Measurements from ENCODE around the gene FCHSD2.

Gene FCHSD2

DNA sequence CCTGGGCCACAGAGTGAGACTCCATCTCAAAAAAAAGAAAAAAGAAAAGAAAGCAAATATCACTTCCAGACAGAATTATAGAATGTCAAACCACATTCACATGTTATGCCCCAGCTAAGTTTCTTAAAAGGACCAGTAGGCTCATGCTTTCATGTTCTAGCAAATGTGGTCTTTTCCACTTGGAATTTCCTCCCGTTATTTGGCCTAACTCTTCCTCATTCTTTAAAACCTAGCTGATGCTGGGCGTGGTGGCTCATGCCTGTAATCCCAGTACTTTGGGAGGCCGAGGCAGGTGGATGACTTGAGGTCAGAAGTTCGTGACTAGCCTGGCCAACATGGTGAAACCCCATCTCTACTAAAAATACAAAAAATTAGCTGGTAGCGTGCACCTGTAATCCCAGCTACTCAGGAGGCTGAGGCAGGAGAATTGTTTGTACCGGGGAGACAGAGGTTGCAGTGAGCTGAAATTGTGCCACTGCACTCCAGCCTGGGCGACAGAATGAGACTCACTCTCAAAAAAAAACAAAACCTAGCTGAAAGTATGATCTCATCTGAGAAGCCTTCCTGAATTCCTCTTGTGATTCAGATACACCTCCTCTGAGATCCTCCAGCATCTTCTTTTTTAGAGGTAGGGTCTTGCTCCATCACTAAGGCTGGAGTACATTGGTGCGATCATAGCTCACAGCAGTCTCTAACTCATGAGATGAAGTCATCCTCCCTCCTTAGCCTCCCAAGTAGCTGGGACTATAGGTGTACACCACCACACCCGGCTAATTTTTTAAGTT lies 50.4 kb downstream of the FCHSD2 start (continued):
- TF ChIP-seq ZNF571 (tag by site-specific recombination; IDR thresholded peaks at IDR 0.05) (no peak), ZNF76 (tag by site-specific recombination; IDR thresholded peaks at IDR 0.05; ENCODE audit: borderline replicate concordance, low read depth) (no peak)

DNA sequence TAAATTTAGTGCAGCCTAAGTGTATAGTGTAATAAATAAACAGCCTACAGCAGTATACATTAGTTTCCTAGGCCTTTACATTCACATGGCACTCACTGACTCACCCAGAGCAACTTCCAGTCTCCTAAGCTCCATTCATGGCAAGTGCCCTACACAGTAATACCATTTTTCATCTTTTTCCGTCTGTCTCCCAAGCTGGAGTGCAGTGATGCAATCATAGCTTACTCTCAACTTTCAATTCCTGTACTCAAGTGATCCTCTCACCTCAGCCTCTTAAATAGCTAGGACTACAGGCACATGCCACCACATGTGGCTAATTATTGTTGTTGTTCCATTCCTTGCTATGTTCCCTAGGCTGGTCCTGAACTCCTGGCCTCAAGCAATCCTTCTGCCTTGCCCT lies 54.4 kb downstream of the FCHSD2 start:
- POLR2A ChIA-PET, result interaction anchor here (0.7 to 1.0 kb wide), 3 partner anchors 55 to 511 kb away, joined by 3 to 5 read pairs (median 3); no protein-coding TSS in a partner anchor
- H3K4me3 ChIP-seq (ENCODE audit: low read depth, low read length), result no peak overlapping the region
- TF ChIP-seq PRDM1 (tag by site-specific recombination; IDR thresholded peaks at IDR 0.05) (peak; percentile 61), ZNF791 (tag by site-specific recombination; IDR thresholded peaks at IDR 0.05) (no peak), ZNF404 (tag by site-specific recombination; IDR thresholded peaks at IDR 0.05) (no peak), GLIS2 (tag by site-specific recombination; IDR thresholded peaks at IDR 0.05) (no peak), ZNF292 (tag by site-specific recombination; IDR thresholded peaks at IDR 0.05; ENCODE audit: borderline replicate concordance, low read depth) (no peak)
- TF ChIP-seq, protein P1, sequence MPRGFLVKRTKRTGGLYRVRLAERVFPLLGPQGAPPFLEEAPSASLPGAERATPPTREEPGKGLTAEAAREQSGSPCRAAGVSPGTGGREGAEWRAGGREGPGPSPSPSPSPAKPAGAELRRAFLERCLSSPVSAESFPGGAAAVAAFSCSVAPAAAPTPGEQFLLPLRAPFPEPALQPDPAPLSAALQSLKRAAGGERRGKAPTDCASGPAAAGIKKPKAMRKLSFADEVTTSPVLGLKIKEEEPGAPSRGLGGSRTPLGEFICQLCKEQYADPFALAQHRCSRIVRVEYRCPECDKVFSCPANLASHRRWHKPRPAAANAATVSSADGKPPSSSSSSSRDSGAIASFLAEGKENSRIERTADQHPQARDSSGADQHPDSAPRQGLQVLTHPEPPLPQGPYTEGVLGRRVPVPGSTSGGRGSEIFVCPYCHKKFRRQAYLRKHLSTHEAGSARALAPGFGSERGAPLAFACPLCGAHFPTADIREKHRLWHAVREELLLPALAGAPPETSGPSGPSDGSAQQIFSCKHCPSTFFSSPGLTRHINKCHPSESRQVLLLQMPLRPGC (tag by site-specific recombination; IDR thresholded peaks at IDR 0.05), result 0 out of 2 replicates have a peak, but pooled peaks have one; percentile 13
- H3K36me3 ChIP-seq (ENCODE audit: control insufficient read depth in 2 of 2, insufficient read depth in 1 of 2, low read length in 2 of 2), result no peaks in the 10 kb centered on the region
- H3K4me1 ChIP-seq (ENCODE audit: control insufficient read depth, insufficient read depth, low read length), result no peaks in the 10 kb centered on the region
- CTCF ChIA-PET, result interaction anchor here (0.6 kb wide), 1 partner anchor 851 kb away, joined by 3 read pairs; no protein-coding TSS in a partner anchor
- no peak overlapping the region for H3K27ac ChIP-seq (ENCODE audit: extremely low read depth, low read depth, low read length)
- H3K9me3 ChIP-seq (ENCODE audit: control insufficient read depth, insufficient read depth, low read depth, low read length), result no peaks in the 10 kb centered on the region

DNA sequence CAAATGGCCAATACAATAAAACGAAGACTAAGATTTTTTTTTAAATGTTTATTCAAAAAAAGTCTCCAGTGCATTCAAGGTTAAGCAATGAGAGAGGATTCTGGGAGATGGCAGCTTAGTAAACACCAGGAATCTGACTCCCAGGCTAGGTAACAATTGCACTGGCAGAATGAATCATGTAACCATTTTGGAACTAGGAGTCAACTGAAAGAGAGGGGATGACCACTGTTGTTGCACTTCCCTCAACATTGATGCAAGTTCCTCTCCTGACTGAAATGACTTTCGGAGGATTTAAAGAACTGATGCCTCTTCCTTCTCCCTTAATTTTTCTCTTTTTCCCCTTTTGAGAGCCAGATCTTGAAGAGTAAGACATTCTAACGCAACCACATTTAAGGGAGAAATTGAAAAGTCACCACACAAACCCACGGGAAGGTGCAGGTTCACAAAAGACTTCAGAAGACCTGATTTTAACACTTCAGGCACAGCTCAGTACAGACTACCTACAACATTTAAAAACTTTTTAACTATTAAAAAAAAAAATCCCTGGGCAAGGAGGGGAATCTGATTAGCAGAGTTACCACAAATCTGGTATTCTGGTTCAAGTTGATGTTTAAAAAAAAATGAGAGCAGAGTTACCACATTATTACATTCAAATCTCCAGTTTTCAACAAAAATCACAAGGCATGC lies 56.8 kb downstream of the FCHSD2 start:
- Histone ChIP-seq H3K4me3 (ENCODE audit: low read depth, low read length) (no peak overlapping the region), H3K4me1 (ENCODE audit: control insufficient read depth, insufficient read depth, low read length) (no peaks in the 10 kb centered on the region), H3K36me3 (ENCODE audit: control insufficient read depth in 2 of 2, insufficient read depth in 1 of 2, low read length in 2 of 2) (no peaks in the 10 kb centered on the region), H3K27ac (ENCODE audit: extremely low read depth, low read depth, low read length) (no peak overlapping the region), H3K9me3 (ENCODE audit: control insufficient read depth, insufficient read depth, low read depth, low read length) (no peaks in the 10 kb centered on the region)
- CTCF ChIA-PET, result interaction anchor here (0.6 to 0.8 kb wide), 2 partner anchors 9 to 1499 kb away, joined by 3 to 7 read pairs; no protein-coding TSS in a partner anchor
- TF ChIP-seq ZNF211 (tag by site-specific recombination; IDR thresholded peaks at IDR 0.05; ENCODE audit: low read depth), result no peak
- no peak for TF ChIP-seq ZNF19 (tag by site-specific recombination; IDR thresholded peaks at IDR 0.05; ENCODE audit: low read depth)
- no peak for TF ChIP-seq ZNF48 (tag by site-specific recombination; IDR thresholded peaks at IDR 0.05)
- TF ChIP-seq, protein P2, sequence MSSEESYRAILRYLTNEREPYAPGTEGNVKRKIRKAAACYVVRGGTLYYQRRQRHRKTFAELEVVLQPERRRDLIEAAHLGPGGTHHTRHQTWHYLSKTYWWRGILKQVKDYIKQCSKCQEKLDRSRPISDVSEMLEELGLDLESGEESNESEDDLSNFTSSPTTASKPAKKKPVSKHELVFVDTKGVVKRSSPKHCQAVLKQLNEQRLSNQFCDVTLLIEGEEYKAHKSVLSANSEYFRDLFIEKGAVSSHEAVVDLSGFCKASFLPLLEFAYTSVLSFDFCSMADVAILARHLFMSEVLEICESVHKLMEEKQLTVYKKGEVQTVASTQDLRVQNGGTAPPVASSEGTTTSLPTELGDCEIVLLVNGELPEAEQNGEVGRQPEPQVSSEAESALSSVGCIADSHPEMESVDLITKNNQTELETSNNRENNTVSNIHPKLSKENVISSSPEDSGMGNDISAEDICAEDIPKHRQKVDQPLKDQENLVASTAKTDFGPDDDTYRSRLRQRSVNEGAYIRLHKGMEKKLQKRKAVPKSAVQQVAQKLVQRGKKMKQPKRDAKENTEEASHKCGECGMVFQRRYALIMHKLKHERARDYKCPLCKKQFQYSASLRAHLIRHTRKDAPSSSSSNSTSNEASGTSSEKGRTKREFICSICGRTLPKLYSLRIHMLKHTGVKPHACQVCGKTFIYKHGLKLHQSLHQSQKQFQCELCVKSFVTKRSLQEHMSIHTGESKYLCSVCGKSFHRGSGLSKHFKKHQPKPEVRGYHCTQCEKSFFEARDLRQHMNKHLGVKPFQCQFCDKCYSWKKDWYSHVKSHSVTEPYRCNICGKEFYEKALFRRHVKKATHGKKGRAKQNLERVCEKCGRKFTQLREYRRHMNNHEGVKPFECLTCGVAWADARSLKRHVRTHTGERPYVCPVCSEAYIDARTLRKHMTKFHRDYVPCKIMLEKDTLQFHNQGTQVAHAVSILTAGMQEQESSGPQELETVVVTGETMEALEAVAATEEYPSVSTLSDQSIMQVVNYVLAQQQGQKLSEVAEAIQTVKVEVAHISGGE (tag by site-specific recombination; conservative IDR thresholded peaks at IDR 0.05; ENCODE audit: low read depth), result no peak
- TF ChIP-seq ZNF624 (tag by site-specific recombination; IDR thresholded peaks at IDR 0.05), result no peak
- TF ChIP-seq ZNF157 (tag by site-specific recombination; IDR thresholded peaks at IDR 0.05), result no peak
- TF ChIP-seq ZNF354C (tag by site-specific recombination; IDR thresholded peaks at IDR 0.05; ENCODE audit: borderline replicate concordance, low read depth), result no peak
- TF ChIP-seq ZNF843 (tag by site-specific recombination; IDR thresholded peaks at IDR 0.05), result no peak
- TF ChIP-seq KLF1 (tag by site-specific recombination; IDR thresholded peaks at IDR 0.05), result no peak
- no peak for TF ChIP-seq SCRT1 (tag by site-specific recombination; IDR thresholded peaks at IDR 0.05; ENCODE audit: borderline replicate concordance)
- TF ChIP-seq ZNF660 (tag by site-specific recombination; IDR thresholded peaks at IDR 0.05), result no peak
- TF ChIP-seq, protein P3, sequence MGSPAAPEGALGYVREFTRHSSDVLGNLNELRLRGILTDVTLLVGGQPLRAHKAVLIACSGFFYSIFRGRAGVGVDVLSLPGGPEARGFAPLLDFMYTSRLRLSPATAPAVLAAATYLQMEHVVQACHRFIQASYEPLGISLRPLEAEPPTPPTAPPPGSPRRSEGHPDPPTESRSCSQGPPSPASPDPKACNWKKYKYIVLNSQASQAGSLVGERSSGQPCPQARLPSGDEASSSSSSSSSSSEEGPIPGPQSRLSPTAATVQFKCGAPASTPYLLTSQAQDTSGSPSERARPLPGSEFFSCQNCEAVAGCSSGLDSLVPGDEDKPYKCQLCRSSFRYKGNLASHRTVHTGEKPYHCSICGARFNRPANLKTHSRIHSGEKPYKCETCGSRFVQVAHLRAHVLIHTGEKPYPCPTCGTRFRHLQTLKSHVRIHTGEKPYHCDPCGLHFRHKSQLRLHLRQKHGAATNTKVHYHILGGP (tag by site-specific recombination; IDR thresholded peaks at IDR 0.05), result no peak
- no peak for TF ChIP-seq GLI2 (tag by site-specific recombination; IDR thresholded peaks at IDR 0.05; ENCODE audit: borderline replicate concordance, low read depth)
- no peak for TF ChIP-seq ZNF426 (tag by site-specific recombination; IDR thresholded peaks at IDR 0.05)
- no peak for TF ChIP-seq ZNF549 (tag by site-specific recombination; IDR thresholded peaks at IDR 0.05)
- no peak for TF ChIP-seq ZNF311 (tag by site-specific recombination; IDR thresholded peaks at IDR 0.05; ENCODE audit: borderline replicate concordance)
- POLR2A ChIA-PET, result interaction anchor here (1.0 kb wide), 1 partner anchor 303 kb away, joined by 3 read pairs; no protein-coding TSS in a partner anchor

Measured in HEK293 (cell line).